IMR-90 (cell line): ENCODE results near the gene PHLDA2. TPM values are rescaled to one million over a fixed set of nuclear protein-coding genes. Genes with fewer than 3 reads are reported as not detected.
A peak's percentile ranks its signal among the peaks of the same experiment; 100 is the strongest.

Source experiments
- ATAC-seq: fragments of 200-7000 bp; cut with Tn5 transposase; 2 replicates; pipeline ENCODE4 v1.9.1; 2020; ENCODE audit warnings: low read depth, mild to moderate bottlenecking, moderate library complexity
- BruUV-seq: library from RNA; stranded (reverse); fragments of 400-500 nt; replicated peaks from 2 replicates; lab custom pipeline; 2021; lab: Mats Ljungman, UMichigan
- CTCF ChIA-PET: fragments of 300-600 bp; formaldehyde crosslinking; extraction: SDS; loops from one replicate; lab custom pipeline; 2021; ENCODE audit warnings: antibody characterized with exemption; lab: Yijun Ruan, JAX
- POLR2A ChIA-PET: fragments of 300-600 bp; sonication (Branson Sonifier 250); formaldehyde crosslinking; loops from one replicate; lab custom pipeline; 2022; ENCODE audit warnings: antibody characterized with exemption; ENCODE audit not compliant: unreplicated experiment; lab: Charles Lee
- DNase-seq: peaks from one replicate; pipeline ENCODE4 v3.0.0; 2013
- H2AFZ ChIP-seq: replicated peaks from 2 replicates; pipeline ENCODE3; 2013; ENCODE audit warnings: low read length, mild to moderate bottlenecking; ENCODE audit not compliant: poor library complexity
- H2AK5ac ChIP-seq: 2 replicates; pipeline ENCODE4 v1.6.1; 2013; ENCODE audit warnings: low read depth, low read length, inconsistent platforms
- H2AK9ac ChIP-seq: replicated peaks from 2 replicates; pipeline ENCODE3; 2013; ENCODE audit warnings: mild to moderate bottlenecking, low read depth, low read length, moderate library complexity; ENCODE audit not compliant: poor library complexity
- H2BK120ac ChIP-seq: 2 replicates; pipeline ENCODE4 v1.6.1; 2013; ENCODE audit warnings: low read depth, low read length, inconsistent platforms
- H2BK15ac ChIP-seq: 3 replicates; pipeline ENCODE4 v1.6.1; 2013; ENCODE audit warnings: low read depth, low read length, inconsistent platforms
- H2BK20ac ChIP-seq: 2 replicates; pipeline ENCODE4 v1.6.1; 2013; ENCODE audit warnings: low read depth, mild to moderate bottlenecking, inconsistent platforms, low read length, moderate library complexity
- H2BK5ac ChIP-seq: 2 replicates; pipeline ENCODE4 v1.6.1; 2013; ENCODE audit warnings: mild to moderate bottlenecking, low read depth, low read length, inconsistent platforms; ENCODE audit not compliant: poor library complexity, severe bottlenecking
- H3K14ac ChIP-seq: replicated peaks from 2 replicates; pipeline ENCODE4 v1.6.1; 2013; ENCODE audit warnings: low read depth, low read length, inconsistent platforms
- H3K18ac ChIP-seq: 2 replicates; pipeline ENCODE4 v1.6.1; 2013; ENCODE audit warnings: low read depth, low read length, control low read depth
- H3K23ac ChIP-seq: 2 replicates; pipeline ENCODE4 v1.6.1; 2013; ENCODE audit warnings: low read depth, low read length, inconsistent platforms
- H3K27ac ChIP-seq: 2 replicates; pipeline ENCODE4 v1.5.1; 2013; ENCODE audit warnings: mild to moderate bottlenecking, control low read depth, low read length; ENCODE audit not compliant: insufficient read depth
- H3K27me3 ChIP-seq: 2 replicates; pipeline ENCODE4 v1.6.1; 2013; ENCODE audit warnings: low read length; ENCODE audit not compliant: control insufficient read depth, insufficient read depth
- H3K36me3 ChIP-seq: 2 replicates; pipeline ENCODE4 v1.6.1; 2013; ENCODE audit warnings: low read length, mixed read lengths; ENCODE audit not compliant: control insufficient read depth, insufficient read depth
- H3K4ac ChIP-seq: 2 replicates; pipeline ENCODE4 v1.6.1; 2013; ENCODE audit warnings: low read depth, low read length, inconsistent platforms
- H3K4me1 ChIP-seq: 2 replicates; pipeline ENCODE4 v1.6.1; 2013; ENCODE audit warnings: low read length, mixed read lengths; ENCODE audit not compliant: control insufficient read depth, insufficient read depth
- H3K4me2 ChIP-seq: 2 replicates; pipeline ENCODE4 v1.6.1; 2013; ENCODE audit warnings: low read depth, mild to moderate bottlenecking, control low read depth, low read length, moderate library complexity
- H3K4me3 ChIP-seq: 2 replicates; pipeline ENCODE4 v1.5.1; 2013; ENCODE audit warnings: low read depth, mild to moderate bottlenecking, control low read depth, low read length, moderate library complexity; ENCODE audit not compliant: insufficient read depth
- H3K56ac ChIP-seq: 2 replicates; pipeline ENCODE4 v1.6.1; 2013; ENCODE audit warnings: low read length, inconsistent platforms; ENCODE audit not compliant: insufficient read depth; ENCODE audit errors: extremely low read depth
- H3K79me1 ChIP-seq, 2 experiments: 2 replicates each; pipeline ENCODE4 v1.6.1; 2013; ENCODE audit warnings: low read length in 2 of 2, inconsistent platforms in 1 of 2, low read depth in 1 of 2
- H3K9ac ChIP-seq: 2 replicates; pipeline ENCODE4 v1.6.1; 2013; ENCODE audit warnings: low read depth, low read length, control low read depth
- H3K9me1 ChIP-seq: 2 replicates; pipeline ENCODE4 v1.6.1; 2013; ENCODE audit warnings: low read length, inconsistent platforms; ENCODE audit not compliant: insufficient read depth
- H3K9me3 ChIP-seq: 2 replicates; pipeline ENCODE4 v1.6.1; 2013; ENCODE audit warnings: low read length; ENCODE audit not compliant: control insufficient read depth, insufficient read depth
- H4K20me1 ChIP-seq: 2 replicates; pipeline ENCODE4 v1.6.1; 2013; ENCODE audit warnings: low read length, inconsistent platforms; ENCODE audit not compliant: insufficient read depth
- H4K5ac ChIP-seq: 2 replicates; pipeline ENCODE4 v1.6.1; 2013; ENCODE audit warnings: mild to moderate bottlenecking, low read depth, low read length, control low read depth
- H4K8ac ChIP-seq, 2 experiments: 2 replicates each; pipeline ENCODE4 v1.6.1; 2013; ENCODE audit warnings: low read depth in 2 of 2, low read length in 2 of 2, control low read depth in 1 of 2, inconsistent platforms in 1 of 2
- H4K91ac ChIP-seq: 2 replicates; pipeline ENCODE4 v1.6.1; 2013; ENCODE audit warnings: low read depth, low read length, inconsistent platforms; ENCODE audit not compliant: insufficient read depth
- CEBPB ChIP-seq: IDR thresholded peaks from 2 replicates; pipeline ENCODE4 v1.6.1; 2012; ENCODE audit warnings: low read depth, low read length, improper control_type of control experiment
- CHD1 ChIP-seq: IDR thresholded peaks from 2 replicates; pipeline ENCODE4 v1.6.1; 2012; ENCODE audit warnings: low read depth, low read length, improper control_type of control experiment
- CTCF ChIP-seq: conservative IDR thresholded peaks from 2 replicates; pipeline ENCODE4 v1.5.1; 2012; ENCODE audit warnings: mild to moderate bottlenecking, low read depth, low read length, improper control_type of control experiment
- WGBS, 2 experiments: methylation state at CpG; one replicate each; pipeline versions ENCODE4 v1.1.5 to v1.1.7; 2013; ENCODE audit warnings: missing lambda C conversion rate in 2 of 2; ENCODE audit not compliant: insufficient read length in 1 of 2; ENCODE audit errors: extremely low coverage in 2 of 2; 5-methylcytosine and 5-hydroxymethylcytosine counted together
- dilution Hi-C: fragments of 300-500 bp; cut with HindIII; formaldehyde crosslinking; loops from one replicate; pipeline ENCODE4 v1.14.3; 2018; ENCODE audit warnings: low sequenced_read_pairs; ENCODE audit not compliant: unreplicated experiment
- in situ Hi-C: fragments of 300-500 bp; cut with MboI; formaldehyde crosslinking; loops from 3 replicates; pipeline ENCODE4 v1.14.3; 2019; ENCODE audit warnings: low sequenced_read_pairs, inconsistent platforms, mixed read lengths
- intact Hi-C: fragments of 100-400 bp; cut with micrococcal nuclease; formaldehyde crosslinking; loops from 2 replicates; pipeline ENCODE4 v1.10.0; 2022
- polyA plus RNA-seq, 3 experiments: library from polyadenylated mRNA; depleted of rRNA; stranded (reverse); fragments of >200 nt; gene quantifications; 2 replicates each; pipeline ENCODE4 v1.2.3, GENCODE V29; 2012; ENCODE audit warnings: low replicate concordance in 1 of 3
- total RNA-seq: library from RNA; depleted of rRNA; stranded (reverse); fragments of >200 nt; gene quantifications from 2 replicates; pipeline ENCODE4 v1.2.3, GENCODE V29; 2012

The PHLDA2 gene
- total and polyA plus RNA-seq, 2 of the 4 experiments (the other 2 are of a cell fraction) = 3.8 to 89.0 TPM

- WGBS, 2 experiments = 99% methylated on average over 10 of the region's 11 CpGs; no CpG with 5 or more reads in 1 of the 2 experiments
- Histone ChIP-seq H3K9me3 (no peaks in the 10 kb centered on the region), H3K27me3 (no peaks in the 10 kb centered on the region), H4K8ac (no peak overlapping the region; a peak in 1 of 4 replicates), H4K5ac (no peak overlapping the region), H3K56ac (no peak overlapping the region), H2BK120ac (no peak overlapping the region), H3K9me1 (peaks cover 20% of the 10 kb centered on the region), H2BK20ac (no peak overlapping the region; the same call in 1 of the 2 replicates), H2BK15ac (no peak overlapping the region), H4K20me1 (0 out of 2 replicates have a peak, but pooled peaks cover 10% of the 10 kb centered on the region), H3K4me1 (peaks cover 22% of the 10 kb centered on the region), H3K18ac (no peak overlapping the region), H3K14ac (no peak overlapping the region), H3K4me3 (no peak overlapping the region), H4K91ac (no peak overlapping the region; the same call in 1 of the 2 replicates), H3K9ac (no peak overlapping the region), H2BK5ac (no peak overlapping the region), H2AK9ac (no peak overlapping the region), H3K4ac (peak overlapping the region; percentile 48; the same call in 1 of the 2 replicates), H3K27ac (no peak overlapping the region), H3K36me3 (peaks cover 50% of the 10 kb centered on the region), H3K4me2 (no peak overlapping the region), H2AK5ac (peak overlapping the region; percentile 73; the same call in 1 of the 2 replicates), H2AFZ (no peak overlapping the region), H3K23ac (no peak overlapping the region), H3K79me1 (peaks cover 27 to 79% of the 10 kb centered on the region in 2 experiments)
- TF ChIP-seq CEBPB = no peak
- no peak for TF ChIP-seq CHD1
- no peak for TF ChIP-seq CTCF
- in situ Hi-C loops (no loop called here), intact Hi-C loops (no loop called here), dilution Hi-C loops (no loop called here)
- ATAC-seq (no peak), DNase-seq (no peak)
- no TSS peak for BruUV-seq
- ChIA-PET CTCF (no interaction called here), POLR2A (no interaction called here)
Measured at GRCh38 chr11:2949920-2950319, 20.7 kb upstream of the PHLDA2 start.
